OCI-LY7 (cell line): ENCODE data around the gene P2RX1. TPM values are rescaled to one million over a fixed set of nuclear protein-coding genes. Genes with fewer than 3 reads are reported as not detected.

Experiments
- BruUV-seq: library from RNA; stranded (reverse); fragments of 400-500 nt; replicated peaks from 2 replicates; lab custom pipeline; 2021; lab: Mats Ljungman, UMichigan
- CTCF ChIA-PET: fragments of 300-600 bp; sonication (Branson Sonifier 250); formaldehyde crosslinking; loops from one replicate; lab custom pipeline; 2022; ENCODE audit warnings: antibody characterized with exemption; ENCODE audit not compliant: unreplicated experiment; lab: Charles Lee
- POLR2A ChIA-PET: fragments of 300-600 bp; sonication (Branson Sonifier 250); formaldehyde crosslinking; loops from one replicate; lab custom pipeline; 2022; ENCODE audit warnings: antibody characterized with exemption; lab: Charles Lee
- DNase-seq: peaks from one replicate; pipeline ENCODE4 v3.0.0-alpha.2; 2015; ENCODE audit warnings: low spot score
- H2AFZ ChIP-seq: fragments of 200-600 bp; sonication (generic), shearing (Covaris generic); 2 replicates; pipeline ENCODE4 v1.6.1; 2014; ENCODE audit warnings: mild to moderate bottlenecking, antibody characterized with exemption, low read length, moderate library complexity
- H3K27ac ChIP-seq: fragments of 200-600 bp; sonication (generic); 2 replicates; pipeline ENCODE4 v1.5.1; 2014; ENCODE audit warnings: mixed run types, low read depth, mild to moderate bottlenecking, moderate library complexity, low read length, inconsistent platforms; ENCODE audit not compliant: poor library complexity, severe bottlenecking
- H3K36me3 ChIP-seq: fragments of 200-600 bp; sonication (generic); 2 replicates; pipeline ENCODE4 v1.6.1; 2014; ENCODE audit warnings: mild to moderate bottlenecking, antibody characterized with exemption, low read length, moderate library complexity, mixed read lengths; ENCODE audit not compliant: insufficient read depth
- H3K4me1 ChIP-seq: fragments of 200-600 bp; sonication (generic); 2 replicates; pipeline ENCODE4 v1.5.1; 2014; ENCODE audit warnings: mild to moderate bottlenecking, low read length; ENCODE audit not compliant: insufficient read depth, poor library complexity, severe bottlenecking
- H3K4me2 ChIP-seq: fragments of 200-600 bp; sonication (generic); 2 replicates; pipeline ENCODE4 v1.6.1; 2014; ENCODE audit warnings: mild to moderate bottlenecking, low read length
- H3K4me3 ChIP-seq: fragments of 200-600 bp; sonication (generic); 2 replicates; pipeline ENCODE4 v1.5.1; 2014; ENCODE audit warnings: mild to moderate bottlenecking, low read depth, low read length; ENCODE audit not compliant: poor library complexity, severe bottlenecking
- H3K79me2 ChIP-seq: fragments of 200-600 bp; sonication (generic); 2 replicates; pipeline ENCODE4 v1.6.1; 2016; ENCODE audit warnings: low read depth, mild to moderate bottlenecking, low read length, moderate library complexity, mixed read lengths; ENCODE audit not compliant: insufficient read depth
- H3K9me2 ChIP-seq: fragments of 200-600 bp; sonication (generic); 2 replicates; pipeline ENCODE4 v1.6.1; 2016; ENCODE audit warnings: mild to moderate bottlenecking, low read length, mixed read lengths; ENCODE audit not compliant: insufficient read depth
- H3K9me3 ChIP-seq: fragments of 200-600 bp; sonication (generic); 2 replicates; pipeline ENCODE4 v1.6.1; 2014; ENCODE audit warnings: mild to moderate bottlenecking, mixed run types, low read length, mixed read lengths
- H4K20me1 ChIP-seq: fragments of 200-600 bp; sonication (generic); 2 replicates; pipeline ENCODE4 v1.6.1; 2014; ENCODE audit warnings: mild to moderate bottlenecking, antibody characterized with exemption, low read length, moderate library complexity, mixed read lengths; ENCODE audit not compliant: insufficient read depth
- EZH2phosphoT487 ChIP-seq: fragments of 200-600 bp; sonication (generic); IDR thresholded peaks from 2 replicates; pipeline ENCODE4 v1.6.1; 2018; ENCODE audit warnings: low read depth, borderline replicate concordance, mild to moderate bottlenecking, mixed run types, antibody characterized with exemption, low read length, moderate library complexity, mixed read lengths
- intact Hi-C: fragments of 100-400 bp; cut with micrococcal nuclease; formaldehyde crosslinking; loops from one replicate; pipeline ENCODE4 v1.10.0; 2022; ENCODE audit not compliant: unreplicated experiment
- total RNA-seq, 2 experiments: library from RNA; depleted of rRNA in 1 of 2; stranded (reverse); fragments of >200 nt in 1 of 2; shearing (Covaris generic) in 1 of 2; gene quantifications; 2 replicates each; pipeline ENCODE4 v1.2.3, GENCODE V29; 2014 to 2022
- TF ChIP-seq, protein P1 (sequence below): fragments of 200-600 bp; sonication (generic); conservative IDR thresholded peaks from 2 replicates; pipeline ENCODE4 v1.5.1; 2014; ENCODE audit warnings: mild to moderate bottlenecking, antibody characterized with exemption, low read length, moderate library complexity, mixed read lengths

Gene P2RX1
- total RNA-seq, 2 experiments from 2014 or later: 0.69 to 4.5 TPM

DNA sequence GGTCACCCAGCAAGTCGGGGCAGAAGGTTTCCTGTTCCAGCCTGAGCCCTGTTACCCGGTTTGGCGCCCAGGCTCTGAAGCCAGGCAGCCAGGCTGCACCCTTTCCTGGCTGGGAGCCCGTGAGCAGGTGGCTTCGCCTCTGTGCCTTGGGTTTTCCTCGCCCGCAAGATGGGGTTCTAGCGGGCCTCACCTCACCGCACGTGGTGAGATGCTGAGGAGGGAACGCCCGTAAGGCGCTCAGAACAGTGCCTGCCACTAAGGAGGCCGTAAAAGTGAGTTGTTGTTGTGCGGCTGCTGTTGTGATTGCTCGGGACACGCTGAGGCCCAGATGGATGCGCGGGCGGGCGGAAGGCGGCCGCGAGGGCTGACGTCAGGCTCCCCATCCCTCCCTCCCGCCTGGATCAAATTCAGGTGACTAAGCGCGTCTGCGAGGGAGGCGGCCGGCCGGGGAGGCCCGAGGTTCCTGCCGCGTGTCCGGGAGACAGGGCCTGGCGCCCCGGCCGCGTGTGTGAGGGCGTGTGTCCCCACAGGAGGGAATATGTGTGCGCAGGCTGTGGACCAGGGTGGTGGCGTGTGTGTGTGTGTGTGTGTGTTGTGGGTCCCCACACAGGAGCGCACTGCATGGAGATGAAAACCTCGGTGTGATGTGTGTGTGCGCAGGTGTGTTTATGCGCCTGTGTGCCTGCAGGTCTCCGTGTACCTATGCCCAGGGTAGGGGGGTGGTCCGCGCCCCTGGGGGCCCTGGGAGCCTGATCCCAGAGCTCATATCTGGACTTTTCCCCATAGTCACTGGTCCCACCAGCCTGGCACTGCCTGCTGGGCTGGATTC lies 27.7 kb downstream of the P2RX1 start:
- DNase-seq: no peak
- CTCF ChIA-PET: no interaction called here
- H3K9me3 ChIP-seq: no peaks in the 10 kb centered on the region
- intact Hi-C loops: no loop called here
- peaks cover 26% of the 10 kb centered on the region for H3K4me1 ChIP-seq
- H2AFZ ChIP-seq: no peak overlapping the region
- no peaks in the 10 kb centered on the region for H4K20me1 ChIP-seq
- H3K4me2 ChIP-seq: no peak overlapping the region
- H3K9me2 ChIP-seq: no peaks in the 10 kb centered on the region
- no peaks in the 10 kb centered on the region for H3K79me2 ChIP-seq
- no peak for TF ChIP-seq EZH2phosphoT487
- TF ChIP-seq, protein P1, sequence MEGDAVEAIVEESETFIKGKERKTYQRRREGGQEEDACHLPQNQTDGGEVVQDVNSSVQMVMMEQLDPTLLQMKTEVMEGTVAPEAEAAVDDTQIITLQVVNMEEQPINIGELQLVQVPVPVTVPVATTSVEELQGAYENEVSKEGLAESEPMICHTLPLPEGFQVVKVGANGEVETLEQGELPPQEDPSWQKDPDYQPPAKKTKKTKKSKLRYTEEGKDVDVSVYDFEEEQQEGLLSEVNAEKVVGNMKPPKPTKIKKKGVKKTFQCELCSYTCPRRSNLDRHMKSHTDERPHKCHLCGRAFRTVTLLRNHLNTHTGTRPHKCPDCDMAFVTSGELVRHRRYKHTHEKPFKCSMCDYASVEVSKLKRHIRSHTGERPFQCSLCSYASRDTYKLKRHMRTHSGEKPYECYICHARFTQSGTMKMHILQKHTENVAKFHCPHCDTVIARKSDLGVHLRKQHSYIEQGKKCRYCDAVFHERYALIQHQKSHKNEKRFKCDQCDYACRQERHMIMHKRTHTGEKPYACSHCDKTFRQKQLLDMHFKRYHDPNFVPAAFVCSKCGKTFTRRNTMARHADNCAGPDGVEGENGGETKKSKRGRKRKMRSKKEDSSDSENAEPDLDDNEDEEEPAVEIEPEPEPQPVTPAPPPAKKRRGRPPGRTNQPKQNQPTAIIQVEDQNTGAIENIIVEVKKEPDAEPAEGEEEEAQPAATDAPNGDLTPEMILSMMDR: no peak
- no peak overlapping the region for H3K4me3 ChIP-seq
- no TSS peak for BruUV-seq
- H3K27ac ChIP-seq: no peak overlapping the region
- no peaks in the 10 kb centered on the region for H3K36me3 ChIP-seq
- POLR2A ChIA-PET: no interaction called here

DNA sequence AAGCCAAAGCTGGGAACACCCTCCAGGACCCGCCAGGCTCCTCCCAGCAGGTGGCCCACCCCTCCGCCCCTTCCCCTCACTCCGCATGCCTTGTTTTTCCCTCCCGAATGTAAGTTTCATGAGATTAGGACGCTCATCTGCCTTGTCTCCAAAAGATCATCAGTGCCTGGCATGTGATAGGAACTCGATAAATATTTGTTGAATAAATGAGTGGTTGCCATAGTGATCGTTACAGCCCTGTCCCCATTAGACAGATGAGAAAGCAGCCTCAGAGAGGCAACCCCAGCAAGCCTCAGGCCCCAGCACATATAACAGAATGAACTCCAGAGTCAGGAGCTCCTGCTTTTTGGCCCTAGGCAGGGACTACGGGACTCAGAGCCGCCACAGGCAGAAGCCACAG lies 28.5 kb downstream of the P2RX1 start:
- no peak for TF ChIP-seq EZH2phosphoT487
- TF ChIP-seq, protein P1: no peak
- no peak for DNase-seq
- no peaks in the 10 kb centered on the region for H3K36me3 ChIP-seq
- CTCF ChIA-PET: no interaction called here
- intact Hi-C loops: no loop called here
- POLR2A ChIA-PET: no interaction called here
- H3K27ac ChIP-seq: no peak overlapping the region
- no peak overlapping the region for H3K4me2 ChIP-seq
- H3K4me1 ChIP-seq: peaks cover 26% of the 10 kb centered on the region
- no peaks in the 10 kb centered on the region for H3K9me3 ChIP-seq
- no peak overlapping the region for H3K4me3 ChIP-seq
- no peaks in the 10 kb centered on the region for H3K79me2 ChIP-seq
- H2AFZ ChIP-seq: no peak overlapping the region
- no peaks in the 10 kb centered on the region for H3K9me2 ChIP-seq
- no peaks in the 10 kb centered on the region for H4K20me1 ChIP-seq
- no TSS peak for BruUV-seq

DNA sequence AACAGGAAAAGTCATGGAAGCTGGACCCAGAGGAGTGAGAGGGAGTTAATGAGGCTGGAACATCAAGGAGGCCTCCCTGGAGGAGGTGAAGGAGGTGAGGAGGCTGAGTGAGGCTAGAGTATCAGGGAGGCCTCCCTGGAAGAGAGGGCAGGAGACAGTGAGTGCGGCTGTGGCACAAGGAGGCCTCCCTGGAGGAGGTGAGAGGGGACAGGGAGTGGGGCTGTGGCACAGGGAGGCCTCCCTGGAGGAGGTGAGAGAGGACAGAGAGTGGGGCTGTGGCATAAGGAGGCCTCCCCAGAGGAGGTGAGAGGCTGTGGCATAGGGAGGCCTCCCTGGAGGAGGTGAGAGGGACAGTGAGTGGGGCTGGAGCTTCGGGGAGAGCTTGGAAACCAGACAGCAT lies 28.9 kb downstream of the P2RX1 start:
- BruUV-seq: no TSS peak
- no peak overlapping the region for H3K4me2 ChIP-seq
- CTCF ChIA-PET: no interaction called here

More for the DNA sequence above, 28.9 kb downstream of the P2RX1 start:
- H2AFZ ChIP-seq: no peak overlapping the region
- H3K9me2 ChIP-seq: no peaks in the 10 kb centered on the region
- H3K4me3 ChIP-seq: no peak overlapping the region
- H3K36me3 ChIP-seq: no peaks in the 10 kb centered on the region
- no peak for DNase-seq
- no peak overlapping the region for H3K27ac ChIP-seq
- no peaks in the 10 kb centered on the region for H3K79me2 ChIP-seq
- POLR2A ChIA-PET: no interaction called here
- TF ChIP-seq, protein P1: no peak
- no peak for TF ChIP-seq EZH2phosphoT487
- intact Hi-C loops: no loop called here
- peaks cover 30% of the 10 kb centered on the region for H3K4me1 ChIP-seq
- H3K9me3 ChIP-seq: no peaks in the 10 kb centered on the region
- no peaks in the 10 kb centered on the region for H4K20me1 ChIP-seq
